GM19452 (cell line): ENCODE data around the gene MMP2.

ENCODE experiments used
- ATAC-seq: cut with Tn5 transposase; IDR thresholded peaks from one replicate; pipeline ENCODE4 v1.9.1; 2021; ENCODE audit not compliant: unreplicated experiment

MMP2 gene

GRCh38 chr16:55491691-55492090 lies 12.7 kb downstream of the MMP2 start:
- ATAC-seq = no peak

GRCh38 chr16:55492756-55493380 lies 13.9 kb downstream of the MMP2 start:
- ATAC-seq = no peak

GRCh38 chr16:55494994-55495421 lies 16.0 kb downstream of the MMP2 start:
- no peak for ATAC-seq

GRCh38 chr16:55495616-55496289 lies 16.8 kb downstream of the MMP2 start:
- ATAC-seq = no peak

- ATAC-seq = no peak
Measured at GRCh38 chr16:55496509-55497145, 17.6 kb downstream of the MMP2 start.

- no peak for ATAC-seq
Measured at GRCh38 chr16:55497558-55497957, 18.6 kb downstream of the MMP2 start.

GRCh38 chr16:55498101-55498500 lies 19.1 kb downstream of the MMP2 start:
- no peak for ATAC-seq

GRCh38 chr16:55499281-55499680 lies 20.3 kb downstream of the MMP2 start:
- no peak for ATAC-seq

- ATAC-seq = no peak
Measured at GRCh38 chr16:55499951-55500529, 21.0 kb downstream of the MMP2 start.

GRCh38 chr16:55500530-55501011 lies 21.6 kb downstream of the MMP2 start:
- ATAC-seq = no peak

GRCh38 chr16:55501549-55502322 lies 22.7 kb downstream of the MMP2 start:
- ATAC-seq = no peak

- ATAC-seq = no peak
Measured at GRCh38 chr16:55502801-55503366, 23.9 kb downstream of the MMP2 start.

- ATAC-seq = no peak
Measured at GRCh38 chr16:55503726-55504550, 24.9 kb downstream of the MMP2 start.

GRCh38 chr16:55505333-55506015 lies 26.5 kb downstream of the MMP2 start:
- ATAC-seq = no peak

- no peak for ATAC-seq
Measured at GRCh38 chr16:55506083-55506482, 27.1 kb downstream of the MMP2 start.

GRCh38 chr16:55506708-55507107 lies 27.7 kb downstream of the MMP2 start:
- no peak for ATAC-seq

GRCh38 chr16:55508271-55508921 lies 29.4 kb downstream of the MMP2 start:
- no peak for ATAC-seq
